HepG2 (cell line): Measurements from ENCODE around the gene EXTL1. TPM values are rescaled to one million over a fixed set of nuclear protein-coding genes. Genes with fewer than 3 reads are reported as not detected.

ENCODE experiments used
- MEF2D ChIP-seq: sonication (generic); formaldehyde crosslinking; IDR thresholded peaks from 2 replicates; pipeline ENCODE4 v1.5.1; 2020; ENCODE audit warnings: mild to moderate bottlenecking, missing genetic modification reagents
- MIER3 ChIP-seq: IDR thresholded peaks from 2 replicates; pipeline ENCODE4 v1.6.1; 2016; ENCODE audit warnings: missing compliant biosample characterization, borderline replicate concordance
- RBFOX2 ChIP-seq: fragments of 200-400 bp; formaldehyde crosslinking; IDR thresholded peaks from 2 replicates; pipeline ENCODE4 v1.6.1; 2017; ENCODE audit warnings: low read depth, mild to moderate bottlenecking, low read length
- SMARCE1 ChIP-seq: fragments of 450-650 bp; IDR thresholded peaks from 2 replicates; pipeline ENCODE4 v1.6.1; 2017; ENCODE audit warnings: borderline replicate concordance
- SSRP1 ChIP-seq: IDR thresholded peaks from 2 replicates; pipeline ENCODE4 v1.6.1; 2016; ENCODE audit warnings: control low read depth
- U2AF1 ChIP-seq: fragments of 200-400 bp; formaldehyde crosslinking; optimal IDR thresholded peaks from 2 replicates; pipeline ENCODE3; 2017; ENCODE audit warnings: mild to moderate bottlenecking, low read depth, low read length
- U2AF2 ChIP-seq: fragments of 200-400 bp; formaldehyde crosslinking; IDR thresholded peaks from 2 replicates; pipeline ENCODE4 v1.6.1; 2017; ENCODE audit warnings: low read depth, mild to moderate bottlenecking, low read length
- ZEB1 ChIP-seq: IDR thresholded peaks from 2 replicates; pipeline ENCODE4 v1.6.1; 2012; ENCODE audit warnings: mild to moderate bottlenecking, low read depth, inconsistent platforms; ENCODE audit not compliant: insufficient replicate concordance
- ZNF101 ChIP-seq: sonication (generic); formaldehyde crosslinking; IDR thresholded peaks from 2 replicates; pipeline ENCODE4 v1.4.0; 2020; ENCODE audit warnings: mild to moderate bottlenecking, low read depth, missing genetic modification reagents, borderline replicate concordance
- ZNF180 ChIP-seq: sonication (generic); formaldehyde crosslinking; IDR thresholded peaks from 2 replicates; pipeline ENCODE4 v1.4.0; 2020; ENCODE audit warnings: low read depth, missing genetic modification reagents, borderline replicate concordance
- ZNF33B ChIP-seq: sonication (generic); formaldehyde crosslinking; IDR thresholded peaks from 2 replicates; pipeline ENCODE4 v1.5.1; 2020; ENCODE audit warnings: mild to moderate bottlenecking, missing genetic modification reagents
- ZNF724P ChIP-seq: sonication (generic); formaldehyde crosslinking; IDR thresholded peaks from 2 replicates; pipeline ENCODE4 v1.8.0; 2022; ENCODE audit warnings: missing genetic modification reagents, borderline replicate concordance
- polyA plus RNA-seq, 8 experiments: library from polyadenylated mRNA; depleted of rRNA in 3 of 8; stranded (reverse) in 7 of 8; unstranded in 1 of 8; fragments of >200 nt; fragmentation: Illumina TruSeq in 4 of 8; extraction: Trizol in 4 of 8; gene quantifications; 2 replicates each; pipeline versions ENCODE4 v1.2.1 to v1.2.3, GENCODE V29; 2011 to 2016; ENCODE audit warnings: low read depth in 4 of 8, missing spikeins in 1 of 8, mixed read lengths in 1 of 8; ENCODE audit not compliant: insufficient read depth in 1 of 8
- total RNA-seq, 5 experiments: library from RNA; depleted of rRNA; stranded (reverse); fragments of >200 nt; fragmentation: Illumina TruSeq; extraction: Trizol; gene quantifications; 2 replicates each; pipeline ENCODE4 v1.2.3, GENCODE V29; 2016; ENCODE audit warnings: low read depth in 1 of 5
- TF ChIP-seq, protein P1 (sequence below), 2 experiments: fragments of 450-650 bp in 1 of 2; sonication (generic) in 1 of 2; formaldehyde crosslinking in 1 of 2; IDR thresholded peaks; 2 replicates each; pipeline versions ENCODE4 v1.6.1 to v1.8.0; 2016 to 2022; ENCODE audit warnings: antibody characterized with exemption in 1 of 2, mild to moderate bottlenecking in 1 of 2, missing genetic modification reagents in 1 of 2
- TF ChIP-seq, protein P2 (sequence below): sonication (generic); formaldehyde crosslinking; IDR thresholded peaks from 2 replicates; pipeline ENCODE4 v1.5.0; 2020; ENCODE audit warnings: mild to moderate bottlenecking, missing genetic modification reagents, borderline replicate concordance

Gene EXTL1
- total and polyA plus RNA-seq, 2 of the 13 experiments (the other 11 are each of a cell fraction or from before 2014, with no cell fraction given), result 0.35 to 1.0 TPM

GRCh38 chr1:25997828-25998761, 23.5 kb upstream of the EXTL1 start, which contains the start of gene PAFAH2 (continued):
- TF ChIP-seq RBFOX2 (0 out of 2 replicates have a peak, but pooled peaks have one; percentile 29), ZEB1 (peak; percentile 89), SSRP1 (CRISPR knock-in tag) (peak; percentile 77; the same call in 1 of the 2 replicates), MEF2D (peak; percentile 81; the same call in 1 of the 2 replicates), U2AF1 (peak; percentile 93), SMARCE1 (no peak), U2AF2 (peak; percentile 77; the same call in 1 of the 2 replicates), ZNF180 (CRISPR knock-in tag) (0 out of 2 replicates have a peak, but pooled peaks have one; percentile 1), ZNF101 (CRISPR knock-in tag) (no peak), ZNF724P (peak; percentile 31; the same call in 1 of the 2 replicates), MIER3 (peak; percentile 88; the same call in 1 of the 2 replicates), ZNF33B (peak; percentile 81; the same call in 1 of the 2 replicates)
- TF ChIP-seq, protein P1, sequence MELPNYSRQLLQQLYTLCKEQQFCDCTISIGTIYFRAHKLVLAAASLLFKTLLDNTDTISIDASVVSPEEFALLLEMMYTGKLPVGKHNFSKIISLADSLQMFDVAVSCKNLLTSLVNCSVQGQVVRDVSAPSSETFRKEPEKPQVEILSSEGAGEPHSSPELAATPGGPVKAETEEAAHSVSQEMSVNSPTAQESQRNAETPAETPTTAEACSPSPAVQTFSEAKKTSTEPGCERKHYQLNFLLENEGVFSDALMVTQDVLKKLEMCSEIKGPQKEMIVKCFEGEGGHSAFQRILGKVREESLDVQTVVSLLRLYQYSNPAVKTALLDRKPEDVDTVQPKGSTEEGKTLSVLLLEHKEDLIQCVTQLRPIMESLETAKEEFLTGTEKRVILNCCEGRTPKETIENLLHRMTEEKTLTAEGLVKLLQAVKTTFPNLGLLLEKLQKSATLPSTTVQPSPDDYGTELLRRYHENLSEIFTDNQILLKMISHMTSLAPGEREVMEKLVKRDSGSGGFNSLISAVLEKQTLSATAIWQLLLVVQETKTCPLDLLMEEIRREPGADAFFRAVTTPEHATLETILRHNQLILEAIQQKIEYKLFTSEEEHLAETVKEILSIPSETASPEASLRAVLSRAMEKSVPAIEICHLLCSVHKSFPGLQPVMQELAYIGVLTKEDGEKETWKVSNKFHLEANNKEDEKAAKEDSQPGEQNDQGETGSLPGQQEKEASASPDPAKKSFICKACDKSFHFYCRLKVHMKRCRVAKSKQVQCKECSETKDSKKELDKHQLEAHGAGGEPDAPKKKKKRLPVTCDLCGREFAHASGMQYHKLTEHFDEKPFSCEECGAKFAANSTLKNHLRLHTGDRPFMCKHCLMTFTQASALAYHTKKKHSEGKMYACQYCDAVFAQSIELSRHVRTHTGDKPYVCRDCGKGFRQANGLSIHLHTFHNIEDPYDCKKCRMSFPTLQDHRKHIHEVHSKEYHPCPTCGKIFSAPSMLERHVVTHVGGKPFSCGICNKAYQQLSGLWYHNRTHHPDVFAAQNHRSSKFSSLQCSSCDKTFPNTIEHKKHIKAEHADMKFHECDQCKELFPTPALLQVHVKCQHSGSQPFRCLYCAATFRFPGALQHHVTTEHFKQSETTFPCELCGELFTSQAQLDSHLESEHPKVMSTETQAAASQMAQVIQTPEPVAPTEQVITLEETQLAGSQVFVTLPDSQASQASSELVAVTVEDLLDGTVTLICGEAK (IDR thresholded peaks at IDR 0.05), result no peak
- TF ChIP-seq, protein P1 (CRISPR knock-in tag; IDR thresholded peaks at IDR 0.05), result no peak; the same call in 1 of the 2 replicates
- TF ChIP-seq, protein P2, sequence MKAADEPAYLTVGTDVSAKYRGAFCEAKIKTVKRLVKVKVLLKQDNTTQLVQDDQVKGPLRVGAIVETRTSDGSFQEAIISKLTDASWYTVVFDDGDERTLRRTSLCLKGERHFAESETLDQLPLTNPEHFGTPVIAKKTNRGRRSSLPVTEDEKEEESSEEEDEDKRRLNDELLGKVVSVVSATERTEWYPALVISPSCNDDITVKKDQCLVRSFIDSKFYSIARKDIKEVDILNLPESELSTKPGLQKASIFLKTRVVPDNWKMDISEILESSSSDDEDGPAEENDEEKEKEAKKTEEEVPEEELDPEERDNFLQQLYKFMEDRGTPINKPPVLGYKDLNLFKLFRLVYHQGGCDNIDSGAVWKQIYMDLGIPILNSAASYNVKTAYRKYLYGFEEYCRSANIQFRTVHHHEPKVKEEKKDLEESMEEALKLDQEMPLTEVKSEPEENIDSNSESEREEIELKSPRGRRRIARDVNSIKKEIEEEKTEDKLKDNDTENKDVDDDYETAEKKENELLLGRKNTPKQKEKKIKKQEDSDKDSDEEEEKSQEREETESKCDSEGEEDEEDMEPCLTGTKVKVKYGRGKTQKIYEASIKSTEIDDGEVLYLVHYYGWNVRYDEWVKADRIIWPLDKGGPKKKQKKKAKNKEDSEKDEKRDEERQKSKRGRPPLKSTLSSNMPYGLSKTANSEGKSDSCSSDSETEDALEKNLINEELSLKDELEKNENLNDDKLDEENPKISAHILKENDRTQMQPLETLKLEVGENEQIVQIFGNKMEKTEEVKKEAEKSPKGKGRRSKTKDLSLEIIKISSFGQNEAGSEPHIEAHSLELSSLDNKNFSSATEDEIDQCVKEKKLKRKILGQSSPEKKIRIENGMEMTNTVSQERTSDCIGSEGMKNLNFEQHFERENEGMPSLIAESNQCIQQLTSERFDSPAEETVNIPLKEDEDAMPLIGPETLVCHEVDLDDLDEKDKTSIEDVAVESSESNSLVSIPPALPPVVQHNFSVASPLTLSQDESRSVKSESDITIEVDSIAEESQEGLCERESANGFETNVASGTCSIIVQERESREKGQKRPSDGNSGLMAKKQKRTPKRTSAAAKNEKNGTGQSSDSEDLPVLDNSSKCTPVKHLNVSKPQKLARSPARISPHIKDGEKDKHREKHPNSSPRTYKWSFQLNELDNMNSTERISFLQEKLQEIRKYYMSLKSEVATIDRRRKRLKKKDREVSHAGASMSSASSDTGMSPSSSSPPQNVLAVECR (CRISPR knock-in tag), result peak; percentile 89
